AG08396 (cell line): Measurements from ENCODE around the gene H2AZ2.

Experiments used
- DNase-seq: peaks from one replicate; pipeline ENCODE4 v3.0.0; 2012; ENCODE audit warnings: low spot score, mixed read lengths

The H2AZ2 gene

DNA sequence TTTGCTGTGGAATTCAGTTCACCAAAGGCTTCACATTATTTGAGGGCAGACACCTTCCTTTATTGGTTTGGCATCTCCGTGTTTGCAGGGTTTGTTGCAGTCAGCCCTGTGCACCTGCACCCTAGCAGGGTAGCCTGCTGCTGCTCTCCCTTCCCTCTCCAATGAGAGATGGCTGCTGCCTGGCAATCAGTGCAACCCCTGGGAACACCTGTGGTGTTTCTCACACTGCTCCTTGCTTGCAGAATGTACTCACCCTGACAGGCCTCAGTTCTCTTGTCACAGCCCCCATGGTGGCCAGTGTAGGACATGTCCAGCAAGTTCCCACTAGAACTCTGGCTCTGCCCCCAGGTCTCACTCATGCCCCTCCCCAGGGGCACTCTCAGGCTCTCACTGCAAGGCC lies 63.5 kb downstream of the H2AZ2 start:
- no peak for DNase-seq

DNA sequence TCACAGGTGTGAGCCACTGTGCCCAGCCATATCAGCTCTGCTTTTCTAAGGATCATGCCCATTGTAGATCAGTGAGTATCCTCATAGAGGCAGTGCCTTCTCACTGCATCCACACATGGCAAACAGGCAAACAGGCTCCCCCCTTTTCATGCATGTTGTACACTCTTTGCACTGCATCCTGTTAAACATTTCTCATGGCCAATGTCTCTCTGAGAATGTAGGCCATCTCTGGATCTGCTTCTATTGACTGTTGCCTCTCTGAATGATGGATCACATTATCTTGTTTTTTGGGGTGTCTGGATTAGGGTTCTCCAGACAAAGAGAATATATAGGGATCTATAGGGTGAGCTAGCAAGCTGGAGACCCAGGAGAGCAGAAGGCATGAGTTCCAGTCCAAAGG lies 64.5 kb downstream of the H2AZ2 start:
- no peak for DNase-seq

DNA sequence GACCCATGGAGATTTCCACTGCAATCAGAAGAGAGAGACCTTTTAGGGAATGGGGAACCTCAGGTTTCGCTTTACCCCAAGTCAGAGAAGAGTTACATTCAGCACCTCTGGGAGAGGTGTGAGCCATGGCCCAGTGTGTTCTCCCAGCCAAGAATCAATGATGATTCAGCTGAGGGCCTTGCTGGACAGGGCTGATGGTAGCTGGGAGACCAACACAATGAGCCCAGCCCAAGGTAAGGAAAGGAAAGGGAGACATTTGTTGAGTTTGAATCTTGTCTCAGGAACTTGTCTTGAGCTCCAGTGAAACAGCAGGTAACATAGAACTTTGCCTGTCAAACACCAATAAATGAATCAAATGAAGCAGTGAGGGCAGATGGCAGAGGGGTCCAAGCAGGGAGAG lies 65.4 kb downstream of the H2AZ2 start:
- DNase-seq = no peak
